Gastroesophageal sphincter (tissue), 3 donors: ENCODE results near the gene TACR2.

Experiments used
- CTCF ChIP-seq, 4 experiments: fragments of 200-600 bp in 2 of 4; fragments of 450-650 bp in 2 of 4; sonication (generic) in 1 of 4; IDR thresholded peaks; one replicate each; pipeline ENCODE4 v1.5.1; 2017 to 2019; ENCODE audit warnings: antibody characterized with exemption in 4 of 4, mild to moderate bottlenecking in 2 of 4, moderate library complexity in 2 of 4
- POLR2AphosphoS5 ChIP-seq: sonication (generic); formaldehyde crosslinking; IDR thresholded peaks from one replicate; pipeline ENCODE4 v1.6.1; 2017; ENCODE audit warnings: antibody characterized with exemption

- TF ChIP-seq CTCF (IDR thresholded peaks at IDR 0.05), result no peak
- peak; percentile 44 for TF ChIP-seq POLR2AphosphoS5
These were observed 18.7 kb downstream of the TACR2 start for GRCh38 chr10:69397972-69398371.
